GM21367 (cell line): ENCODE data around the gene EIF4E1B.

Experiments used
- ATAC-seq: cut with Tn5 transposase; IDR thresholded peaks from one replicate; pipeline ENCODE4 v1.9.1; 2021; ENCODE audit not compliant: unreplicated experiment

Gene EIF4E1B

DNA sequence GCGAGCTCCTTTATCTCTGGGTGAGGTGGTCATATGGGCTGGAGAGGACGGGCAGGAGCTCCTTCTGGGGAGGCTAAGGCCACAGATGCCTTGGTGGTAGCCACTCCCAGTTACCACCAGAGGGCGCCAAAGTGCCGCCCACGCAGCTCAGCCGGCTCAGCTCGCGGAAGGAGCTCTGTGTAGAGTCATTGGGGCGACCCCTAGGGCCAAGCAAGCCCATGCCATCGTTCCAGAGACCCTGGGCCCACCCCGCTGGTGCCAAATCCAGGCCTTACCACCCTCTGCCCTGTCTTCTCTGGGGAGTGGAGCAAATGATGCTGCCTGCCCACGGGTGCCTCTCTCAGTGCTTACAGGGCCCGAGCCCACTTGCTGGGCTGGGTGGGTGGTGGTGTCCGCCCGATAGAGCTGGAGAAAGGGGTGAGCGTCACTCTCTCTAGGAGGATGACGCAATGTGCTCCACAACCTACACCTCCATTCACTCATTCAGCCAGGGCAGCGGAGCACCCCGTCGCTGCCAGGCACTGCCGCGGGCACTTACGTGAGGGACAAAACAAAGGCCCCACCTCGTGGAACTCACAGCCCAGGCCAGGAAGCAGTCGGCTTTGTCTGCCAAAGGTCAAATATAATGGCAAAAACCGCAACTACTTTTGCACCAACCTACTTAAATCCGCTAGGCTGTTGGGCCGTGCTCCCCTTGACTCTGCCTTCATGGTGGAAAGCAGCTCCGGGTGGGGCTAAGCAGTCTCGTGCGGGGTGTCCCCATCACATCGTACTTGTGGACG lies 30.6 kb downstream of the EIF4E1B start:
- no peak for ATAC-seq

DNA sequence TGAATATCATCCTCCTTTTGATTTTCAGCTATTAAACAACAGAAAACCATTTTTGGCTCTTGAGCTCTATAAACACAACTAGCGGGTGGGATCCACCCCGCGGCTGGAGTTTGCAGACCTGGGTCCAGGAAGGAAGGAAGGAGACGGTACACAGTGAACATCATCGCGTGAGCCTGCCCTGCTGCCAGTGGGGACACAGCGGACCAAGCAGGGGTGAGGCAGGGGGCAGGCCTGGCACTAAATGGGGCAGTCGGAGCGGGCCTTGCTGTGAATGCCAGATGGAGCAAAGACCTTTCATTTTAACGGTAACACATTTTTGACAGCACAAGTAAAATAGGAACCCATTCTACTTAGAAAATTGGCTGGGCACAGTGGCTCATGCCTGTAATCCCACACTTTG lies 31.2 kb downstream of the EIF4E1B start:
- no peak for ATAC-seq

DNA sequence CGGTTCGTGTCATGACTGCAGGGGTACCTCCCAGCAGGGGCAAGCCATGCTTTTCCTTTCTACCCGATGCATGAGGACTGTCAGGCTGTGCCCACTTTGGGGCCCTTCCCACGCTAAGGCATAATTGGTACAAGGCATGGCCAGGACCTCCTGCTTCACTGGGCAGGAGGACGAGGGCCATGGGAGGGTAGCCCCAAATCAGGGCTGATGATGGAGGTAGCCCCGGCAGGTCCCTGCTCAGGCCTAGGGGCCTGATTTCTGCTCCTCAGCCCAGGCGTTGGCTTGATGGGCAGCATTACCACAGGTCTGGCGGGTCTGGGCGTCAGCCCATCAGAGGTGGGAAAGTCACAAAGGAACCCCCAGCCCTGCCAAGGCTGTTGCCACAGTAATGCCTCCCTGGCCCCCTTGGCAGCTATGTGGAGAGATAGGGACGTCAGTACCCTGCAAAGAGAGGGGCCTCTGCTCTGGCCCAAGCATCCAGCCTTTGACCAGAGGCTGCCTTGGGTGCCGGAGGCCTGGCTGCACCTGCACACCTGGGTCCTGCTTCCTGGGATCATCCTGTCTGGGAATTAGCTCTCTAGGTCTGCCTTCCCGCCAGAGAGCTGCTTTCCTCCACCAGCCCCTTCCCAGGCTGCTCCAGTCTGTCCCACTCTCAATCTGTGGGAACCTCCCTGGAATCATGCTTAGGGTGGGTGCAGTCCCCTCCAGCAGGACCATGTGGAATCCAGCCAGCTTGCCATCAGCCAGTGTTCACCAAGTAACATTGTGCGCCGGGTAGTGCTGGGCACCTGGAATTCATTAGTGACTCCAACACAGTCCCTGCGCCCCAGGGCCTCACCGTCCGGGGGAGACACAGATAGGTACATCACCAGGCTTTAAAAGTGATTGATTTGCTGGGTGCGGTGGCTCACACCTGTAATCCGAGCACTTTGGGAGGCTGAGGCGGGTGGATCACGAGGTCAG lies 32.2 kb downstream of the EIF4E1B start:
- no peak for ATAC-seq

DNA sequence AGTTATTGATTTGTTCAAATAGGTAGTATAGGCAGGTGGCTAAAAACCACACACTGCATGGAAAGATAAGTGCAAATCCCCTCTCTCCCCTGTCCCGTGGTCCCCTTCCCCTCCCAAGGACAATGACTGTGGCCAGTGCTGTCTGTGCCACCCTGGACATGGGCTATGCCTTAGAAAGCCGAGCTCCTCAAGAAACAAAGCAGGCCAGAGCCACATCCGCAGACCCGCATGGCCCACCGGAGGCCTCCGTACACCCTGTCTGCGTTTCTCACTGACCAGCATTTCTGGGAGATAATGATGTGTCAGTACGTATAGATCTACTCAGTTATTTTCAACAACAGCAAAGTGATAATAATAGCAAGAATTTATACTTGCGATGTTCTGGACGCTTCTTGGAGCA lies 33.1 kb downstream of the EIF4E1B start:
- no peak for ATAC-seq

DNA sequence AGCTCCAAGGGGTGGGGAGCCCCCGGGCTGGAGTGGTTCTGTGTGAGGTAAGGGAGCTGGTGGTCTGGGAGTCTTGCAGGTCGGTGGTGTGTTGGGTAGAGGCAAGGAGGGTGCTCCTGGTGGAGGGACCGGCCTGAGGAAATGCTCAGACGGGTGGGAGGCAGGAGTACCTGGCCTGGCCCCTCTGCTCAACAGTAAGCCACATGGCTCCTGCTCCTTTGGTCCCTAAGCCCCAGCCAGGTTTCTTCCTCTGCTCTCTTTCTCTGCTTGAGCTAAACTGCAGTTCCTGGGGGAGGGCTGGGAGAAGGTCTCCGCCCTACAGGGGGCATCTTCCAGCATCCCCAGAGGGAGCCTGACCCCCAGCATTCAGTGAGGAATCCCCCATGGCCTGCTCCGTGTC lies 34.0 kb downstream of the EIF4E1B start:
- no peak for ATAC-seq

DNA sequence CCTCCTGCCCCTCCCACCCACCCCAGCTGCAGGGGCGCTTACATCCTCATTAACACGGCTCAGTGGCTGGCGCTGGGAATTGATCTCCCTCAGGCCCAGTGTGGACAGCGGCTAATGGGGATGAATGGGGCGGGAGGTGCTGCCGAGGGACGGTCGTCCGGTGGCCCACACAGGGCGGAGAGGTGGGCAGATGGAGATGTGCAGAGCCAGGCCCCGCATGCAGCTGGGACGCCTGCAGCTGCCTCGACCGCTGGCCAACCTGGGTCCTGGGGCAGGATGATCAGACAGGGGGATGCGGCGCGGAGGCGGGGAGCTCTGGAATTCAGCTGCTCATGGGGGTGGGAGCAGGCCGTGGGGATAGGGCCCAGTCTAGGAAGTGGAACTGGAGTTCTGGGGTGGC lies 34.4 kb downstream of the EIF4E1B start:
- no peak for ATAC-seq

DNA sequence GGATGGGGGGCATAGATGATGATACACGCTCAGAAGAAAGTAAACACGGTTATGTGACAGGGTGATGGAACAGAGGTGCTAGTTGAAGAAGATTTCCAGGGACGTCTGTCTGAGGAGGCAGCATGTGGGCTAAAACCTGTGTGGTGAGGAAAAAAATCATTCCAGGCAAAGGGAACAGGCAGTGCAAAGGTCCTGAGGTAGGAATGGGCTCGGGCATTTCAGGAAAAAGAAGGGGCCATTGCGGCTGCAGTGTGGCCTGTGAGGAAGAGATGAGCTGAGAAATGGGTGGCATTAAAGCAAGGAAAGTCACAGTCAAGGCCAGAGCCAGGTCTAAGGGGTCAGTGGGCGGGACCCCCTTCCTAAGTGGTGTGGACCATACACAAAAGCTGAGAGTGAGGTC lies 35.0 kb downstream of the EIF4E1B start:
- ATAC-seq = no peak

DNA sequence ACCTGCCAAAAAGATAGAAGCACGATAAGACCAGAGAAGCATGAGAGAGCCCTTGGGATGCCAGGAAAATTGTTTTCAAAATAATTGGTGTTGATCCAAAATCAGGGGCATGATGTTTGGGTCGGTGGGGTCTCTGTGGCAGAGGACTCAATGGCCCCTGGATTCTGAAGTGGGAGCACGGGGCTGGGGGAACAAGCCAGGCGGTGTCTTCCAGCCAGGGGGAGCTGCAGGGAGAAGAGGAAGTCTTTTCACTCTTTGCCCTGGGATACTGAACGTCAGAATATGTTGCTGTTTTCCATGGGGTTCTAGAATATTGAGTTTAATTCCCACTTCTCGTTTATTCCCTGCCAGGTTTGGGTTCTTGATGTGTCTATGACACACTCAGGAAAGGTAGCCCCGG lies 37.2 kb downstream of the EIF4E1B start:
- no peak for ATAC-seq

DNA sequence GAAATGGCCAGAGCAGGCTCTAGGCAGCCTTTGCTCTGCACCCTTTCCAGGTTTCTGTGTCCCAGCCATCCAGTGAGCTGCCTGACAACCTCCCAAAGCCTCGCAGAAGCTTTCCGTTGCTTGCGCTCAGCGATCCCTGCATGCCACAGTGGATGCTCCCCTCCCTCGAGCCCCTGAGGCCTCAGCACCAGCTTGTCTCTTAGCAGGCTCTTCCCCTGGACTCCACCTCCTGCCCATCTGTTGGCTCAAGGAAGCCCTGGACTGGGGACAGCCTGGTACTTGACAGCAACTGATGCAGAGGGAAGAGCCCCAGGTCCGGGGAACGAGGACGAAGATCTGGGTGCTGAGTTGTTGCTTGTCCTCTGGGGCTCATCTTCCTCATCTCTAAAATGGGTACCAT lies 40.0 kb downstream of the EIF4E1B start:
- ATAC-seq = no peak

DNA sequence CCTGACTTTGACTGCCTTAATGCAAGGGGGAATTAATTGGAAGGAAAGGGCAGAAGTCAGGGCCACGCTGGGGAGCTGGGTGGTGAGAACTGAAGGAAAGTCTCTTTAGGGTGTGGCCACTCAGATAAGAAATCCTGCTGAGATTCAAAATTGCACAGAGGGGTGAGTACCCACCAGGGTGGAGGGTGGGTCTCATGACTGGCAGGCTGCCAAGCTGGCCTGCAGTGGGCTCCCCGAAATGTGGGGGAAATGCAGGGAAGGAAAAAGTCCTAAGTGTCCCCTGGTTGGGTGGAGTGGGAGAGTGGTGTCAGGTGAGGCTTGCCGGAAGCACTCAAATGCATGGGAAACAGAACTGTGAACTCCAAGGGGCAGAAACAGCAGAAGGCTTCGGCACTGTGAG lies 40.9 kb downstream of the EIF4E1B start:
- ATAC-seq = no peak

DNA sequence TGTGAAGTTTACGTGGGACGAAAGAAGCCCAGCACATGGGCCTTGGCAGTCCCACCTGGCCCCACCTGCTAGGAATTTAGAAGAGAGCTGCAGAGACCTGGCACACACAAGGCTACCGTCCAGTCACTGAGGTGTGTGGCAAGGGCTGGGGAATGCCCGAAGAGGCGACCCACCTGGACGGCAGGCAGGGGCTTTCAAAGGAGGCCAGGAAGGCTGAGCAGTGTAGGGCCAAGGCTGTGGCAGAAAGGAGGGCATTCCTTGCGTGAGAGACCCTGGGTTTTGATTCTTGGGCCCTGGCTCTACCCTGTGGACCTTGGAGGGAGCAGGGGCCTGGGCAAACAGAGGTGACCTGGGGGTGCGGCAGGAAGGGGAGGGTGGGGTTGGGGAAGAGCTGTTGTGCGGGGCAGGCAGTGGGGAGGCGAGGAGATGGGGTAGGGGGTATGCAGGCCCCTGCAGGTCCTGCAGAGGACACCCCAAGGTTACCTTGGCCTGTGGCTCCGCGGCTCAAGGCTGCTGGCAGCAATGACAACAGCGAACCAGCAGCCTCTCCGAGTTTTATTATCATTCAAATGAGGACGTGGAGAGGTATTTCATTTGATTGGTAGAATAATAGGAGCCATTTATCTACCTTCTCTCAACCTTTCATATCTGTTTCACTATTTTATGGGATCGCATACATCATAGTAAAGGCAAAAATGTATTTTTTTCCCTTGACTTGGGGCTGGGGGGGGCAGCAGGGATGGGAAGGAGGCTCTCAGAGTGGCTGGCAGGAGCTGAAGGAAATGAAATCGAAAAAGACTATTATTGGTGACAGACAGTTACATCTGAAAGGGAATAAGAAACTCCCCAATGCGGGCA lies 41.6 kb downstream of the EIF4E1B start:
- no peak for ATAC-seq

DNA sequence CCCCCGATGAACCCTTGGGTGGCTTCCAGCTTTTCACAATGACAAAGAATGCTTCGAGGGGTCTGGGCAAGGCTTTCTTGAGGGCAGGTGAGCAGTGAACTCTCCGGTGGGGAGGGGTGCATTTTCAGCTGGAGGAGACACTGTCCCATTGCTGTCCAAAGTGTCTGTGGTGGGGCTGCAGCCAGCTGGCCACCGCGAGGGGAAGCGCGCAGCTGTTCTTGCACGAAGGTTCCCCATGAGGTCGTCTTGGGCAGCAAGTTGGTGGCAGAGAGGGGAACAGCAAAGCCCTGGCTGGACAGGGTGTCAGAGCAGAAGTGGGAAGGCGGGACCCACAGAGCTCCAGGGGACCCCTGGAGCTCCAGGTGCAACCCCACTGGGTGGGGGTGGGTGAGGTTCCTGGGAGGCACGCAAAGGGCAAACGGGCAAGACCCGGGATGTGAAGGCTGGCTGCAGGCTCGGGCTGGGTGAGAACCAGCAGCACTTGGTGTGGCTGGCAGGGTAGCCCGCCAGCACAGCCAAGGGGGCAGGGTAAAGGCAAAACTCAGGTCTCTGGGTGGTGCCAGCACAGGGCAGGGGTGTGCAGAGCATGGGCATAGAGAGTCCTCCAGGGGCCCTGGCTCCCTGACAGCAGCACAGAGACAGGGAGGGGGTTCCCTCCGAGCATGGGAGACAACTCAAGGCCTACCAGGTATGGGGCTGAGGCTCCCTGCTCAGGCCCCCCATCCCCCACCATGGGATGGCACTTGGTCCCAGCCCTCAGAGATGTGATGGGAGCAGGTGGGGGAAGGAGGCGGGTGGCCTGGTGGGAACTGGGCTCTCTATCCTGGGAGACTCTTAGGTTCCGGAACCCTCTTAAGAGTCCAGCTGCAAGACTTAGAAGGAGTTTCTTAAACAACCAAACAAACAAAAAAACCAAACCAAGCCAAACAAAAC lies 43.4 kb downstream of the EIF4E1B start:
- no peak for ATAC-seq

DNA sequence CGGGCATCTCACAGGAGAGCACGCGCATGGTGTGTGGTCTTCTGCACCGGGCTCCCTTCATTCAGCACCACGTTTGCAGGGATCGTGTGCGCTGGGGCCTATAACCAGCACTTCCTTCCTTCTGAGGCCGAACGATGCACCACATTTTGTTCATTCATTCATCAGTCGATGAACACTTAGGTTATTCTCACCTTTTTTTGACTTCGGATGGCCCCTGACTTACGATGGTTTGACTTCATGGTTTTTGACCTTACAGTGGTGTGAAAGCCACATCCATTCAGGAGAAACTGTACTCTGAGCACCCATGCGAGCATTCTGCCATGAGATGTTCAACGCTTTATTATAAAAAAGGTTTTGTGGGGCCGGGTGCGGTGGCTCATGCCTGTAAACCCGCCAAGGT lies 44.3 kb downstream of the EIF4E1B start:
- ATAC-seq = no peak

DNA sequence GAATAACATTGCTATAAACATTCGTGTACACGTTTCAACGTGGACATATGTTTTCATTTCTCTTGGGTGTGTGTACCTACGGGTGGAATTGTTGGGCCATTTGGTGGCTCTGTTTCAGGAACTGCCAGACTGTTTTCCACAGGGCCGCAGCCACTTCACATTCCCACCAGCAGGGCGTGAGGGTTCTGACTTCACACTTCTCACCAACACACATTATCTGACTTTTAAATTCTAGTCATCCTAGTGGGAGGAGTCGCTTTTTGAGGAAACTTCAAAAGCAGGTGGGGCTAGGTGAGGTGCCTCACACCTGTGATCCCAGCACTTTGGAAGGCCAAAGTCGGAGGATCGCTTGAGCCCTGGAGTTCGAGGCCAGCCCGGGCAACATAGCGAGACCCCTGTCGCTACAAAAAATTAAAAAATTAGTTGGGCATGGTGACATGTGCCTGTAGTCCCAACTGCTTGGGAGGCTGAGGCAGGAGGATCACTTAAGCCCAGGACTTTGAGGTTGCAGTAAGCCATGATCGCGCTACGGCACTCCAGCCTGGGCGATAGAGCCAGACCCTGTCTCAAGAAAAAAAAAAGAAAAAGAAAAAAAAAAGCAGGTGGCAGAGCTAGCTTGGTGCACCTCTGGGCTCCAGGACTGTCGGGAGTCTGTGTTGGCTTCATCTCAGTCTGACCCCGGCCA lies 45.3 kb downstream of the EIF4E1B start:
- ATAC-seq = no peak

DNA sequence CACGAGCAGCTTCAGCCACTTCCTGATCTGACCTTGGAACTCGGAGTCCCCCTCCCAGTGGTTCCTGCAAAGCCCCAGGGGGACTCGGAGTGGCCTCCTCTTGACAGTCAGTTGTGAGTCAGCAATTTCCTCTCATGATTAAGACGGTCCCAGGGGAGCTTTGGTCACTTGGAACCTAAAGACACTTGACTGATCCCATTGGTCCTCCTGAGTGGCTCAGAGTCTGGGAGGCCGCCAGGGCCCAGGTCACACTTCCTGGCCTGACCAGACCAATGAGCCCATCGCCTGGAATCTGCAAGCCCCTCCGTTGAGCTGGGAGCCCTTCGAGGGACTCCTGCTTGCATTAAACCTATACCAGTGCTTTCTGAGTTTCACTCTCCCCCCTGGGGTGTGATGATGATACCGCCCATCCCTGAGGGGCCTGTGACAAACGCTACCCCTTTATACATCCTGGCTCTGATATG lies 45.9 kb downstream of the EIF4E1B start:
- ATAC-seq = peak; percentile 47

DNA sequence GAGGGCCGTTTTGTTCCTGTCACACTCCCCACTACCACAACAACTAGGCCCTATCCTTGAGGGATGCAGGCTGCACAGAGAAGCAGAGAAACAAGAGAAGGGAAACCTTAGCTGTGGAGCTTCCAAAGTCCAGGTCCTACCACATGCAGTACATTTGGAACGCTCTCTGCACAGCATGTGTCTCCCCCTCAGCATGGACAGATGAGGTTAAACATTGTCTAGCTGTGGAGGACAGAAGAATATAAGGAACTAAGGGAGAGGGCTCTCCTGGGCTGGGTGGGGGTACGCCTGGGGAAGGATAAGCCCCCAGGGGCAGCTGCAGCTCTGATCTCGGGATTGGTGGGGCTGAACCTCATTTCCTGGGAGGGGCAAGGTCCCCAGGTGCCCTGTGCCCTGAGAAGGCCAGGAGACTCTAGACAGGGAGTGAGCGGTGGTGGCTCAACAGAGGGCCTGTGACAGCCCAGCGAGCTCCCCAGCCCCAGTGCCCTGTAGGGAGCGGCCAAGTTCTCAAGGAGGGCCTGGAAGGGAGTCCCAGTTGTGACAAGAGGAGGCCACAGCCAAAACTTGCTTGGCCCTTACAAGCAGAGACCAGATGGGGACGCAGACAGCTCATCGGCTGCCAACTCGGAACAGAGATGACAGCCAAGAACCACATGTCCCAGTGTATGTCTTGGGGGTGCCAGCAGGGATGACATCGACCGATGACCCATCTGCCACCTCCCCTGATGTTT lies 46.9 kb downstream of the EIF4E1B start:
- no peak for ATAC-seq

DNA sequence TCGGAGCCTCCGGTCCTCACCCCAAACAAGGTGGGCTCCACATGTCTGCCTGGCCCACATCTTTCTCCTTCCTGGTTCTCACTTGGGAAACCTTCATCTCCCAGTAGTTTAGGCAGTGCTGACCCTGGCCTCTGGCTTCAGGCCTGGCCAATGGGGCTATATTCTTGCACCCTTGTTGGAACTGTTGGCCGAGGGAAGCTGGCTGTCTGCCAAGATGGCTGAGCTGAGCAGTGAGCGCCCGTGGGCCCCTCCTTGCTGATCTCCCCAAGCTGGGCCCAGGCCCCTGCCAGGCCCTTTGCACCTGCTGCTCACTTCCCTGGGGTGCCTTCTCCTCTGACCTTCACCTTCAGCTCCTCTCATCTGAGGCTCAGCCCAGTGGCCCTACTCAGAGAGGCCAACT lies 48.1 kb downstream of the EIF4E1B start:
- ATAC-seq = no peak

DNA sequence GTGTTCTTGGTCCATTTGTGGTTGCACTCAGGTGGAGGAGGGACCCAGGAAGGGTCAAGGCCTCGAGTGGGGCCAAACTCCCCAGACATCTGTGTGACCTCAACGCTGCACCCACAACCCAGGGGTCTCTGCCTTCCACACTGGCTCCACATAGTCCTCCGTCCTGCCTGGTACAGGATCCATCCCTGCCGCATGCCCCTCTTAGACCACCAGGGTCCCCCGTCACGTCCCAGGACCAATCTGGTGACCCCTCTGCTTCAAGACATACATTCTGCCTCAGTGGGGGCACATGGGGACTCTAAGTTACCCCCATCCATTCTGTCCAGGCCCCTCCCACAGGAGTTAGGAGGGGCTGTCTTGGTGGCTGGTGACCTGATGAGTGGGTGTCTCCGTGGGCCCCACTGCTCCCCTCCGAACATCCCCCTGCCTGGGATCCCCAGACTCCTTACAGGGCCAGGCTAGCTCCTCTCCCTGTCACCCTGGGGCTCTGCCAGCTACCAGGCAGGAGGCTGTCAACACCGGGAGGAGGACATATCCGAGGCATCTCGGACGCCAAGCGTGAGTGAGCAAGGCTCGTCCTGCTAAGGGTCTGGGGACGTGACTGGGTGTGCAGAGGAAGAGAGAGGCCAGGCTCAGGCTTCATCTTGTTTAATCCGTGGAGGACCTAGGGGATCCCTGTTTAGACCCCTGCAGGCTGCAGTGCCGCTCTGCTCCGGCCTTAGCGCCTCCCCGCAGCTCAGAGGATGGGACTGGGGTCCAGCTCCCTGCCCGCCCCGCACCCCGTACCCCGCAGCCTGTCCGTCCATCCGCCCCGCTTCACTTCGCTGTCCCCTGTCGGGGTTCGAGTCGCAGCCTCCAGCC lies 49.1 kb downstream of the EIF4E1B start:
- ATAC-seq = no peak
